Mesendoderm (in vitro differentiated cells): ENCODE measurements around the gene BIRC2.
A peak's percentile ranks its signal among the peaks of the same experiment; 100 is the strongest.

Experiments used
- DNase-seq: peaks from one replicate; pipeline ENCODE4 v3.0.0; 2013
- H2AK5ac ChIP-seq: 2 replicates; pipeline ENCODE4 v1.6.1; 2013; ENCODE audit warnings: low read length, inconsistent platforms
- H2BK120ac ChIP-seq: 2 replicates; pipeline ENCODE4 v1.6.1; 2013; ENCODE audit warnings: low read depth, mild to moderate bottlenecking, low read length, moderate library complexity, mixed read lengths
- H2BK15ac ChIP-seq: replicated peaks from 2 replicates; pipeline ENCODE4 v1.6.1; 2013; ENCODE audit warnings: low read depth, mild to moderate bottlenecking, moderate library complexity
- H2BK5ac ChIP-seq: 2 replicates; pipeline ENCODE4 v1.6.1; 2013; ENCODE audit warnings: low read length, inconsistent platforms
- H3K18ac ChIP-seq: 2 replicates; pipeline ENCODE4 v1.6.1; 2013; ENCODE audit warnings: mild to moderate bottlenecking, low read length, mixed read lengths
- H3K23ac ChIP-seq: one replicate; pipeline ENCODE4 v1.6.1; 2013; ENCODE audit warnings: low read length
- H3K27ac ChIP-seq: 2 replicates; pipeline ENCODE4 v1.5.1; 2013; ENCODE audit warnings: low read depth, mild to moderate bottlenecking, inconsistent platforms, low read length, moderate library complexity
- H3K27me3 ChIP-seq: 2 replicates; pipeline ENCODE4 v1.6.1; 2013; ENCODE audit warnings: low read length, control low read depth, mild to moderate bottlenecking, inconsistent platforms; ENCODE audit not compliant: insufficient read depth, poor library complexity
- H3K36me3 ChIP-seq: 2 replicates; pipeline ENCODE4 v1.6.1; 2013; ENCODE audit warnings: low read length, inconsistent platforms; ENCODE audit not compliant: control insufficient read depth, insufficient read depth
- H3K4ac ChIP-seq: one replicate; pipeline ENCODE4 v1.6.1; 2013; ENCODE audit warnings: low read depth, mild to moderate bottlenecking, low read length, moderate library complexity
- H3K4me1 ChIP-seq: 2 replicates; pipeline ENCODE4 v1.6.1; 2013; ENCODE audit warnings: low read depth, low read length, inconsistent platforms; ENCODE audit not compliant: control insufficient read depth
- H3K4me2 ChIP-seq: 2 replicates; pipeline ENCODE4 v1.6.1; 2013; ENCODE audit warnings: low read length
- H3K4me3 ChIP-seq: 2 replicates; pipeline ENCODE4 v1.5.1; 2013; ENCODE audit warnings: mild to moderate bottlenecking, low read length
- H3K56ac ChIP-seq: one replicate; pipeline ENCODE4 v1.6.1; 2013; ENCODE audit warnings: low read length
- H3K79me1 ChIP-seq: 2 replicates; pipeline ENCODE4 v1.6.1; 2013; ENCODE audit warnings: low read length, inconsistent platforms
- H3K79me2 ChIP-seq: 2 replicates; pipeline ENCODE4 v1.6.1; 2013; ENCODE audit warnings: mild to moderate bottlenecking, low read length; ENCODE audit not compliant: control insufficient read depth, insufficient read depth
- H3K9ac ChIP-seq: 2 replicates; pipeline ENCODE4 v1.6.1; 2013; ENCODE audit warnings: low read length, inconsistent platforms
- H4K5ac ChIP-seq: one replicate; pipeline ENCODE4 v1.6.1; 2013; ENCODE audit warnings: low read length
- H4K8ac ChIP-seq: one replicate; pipeline ENCODE4 v1.6.1; 2013; ENCODE audit warnings: low read depth, mild to moderate bottlenecking, control low read depth, low read length, moderate library complexity
- WGBS: extraction: QIAGEN DNeasy Blood & Tissue Kit; methylation state at CpG from one replicate; pipeline ENCODE4 v1.1.7; 2013; ENCODE audit warnings: low lambda C conversion rate, missing lambda C conversion rate; ENCODE audit not compliant: insufficient coverage; ENCODE audit errors: extremely low coverage; 5-methylcytosine and 5-hydroxymethylcytosine counted together

The BIRC2 gene

GRCh38 chr11:102313238-102313940, 33.6 kb upstream of the BIRC2 start:
- Histone ChIP-seq H3K36me3 (no peaks in the 10 kb centered on the region), H3K27ac (no peak overlapping the region), H2BK120ac (no peak overlapping the region), H4K8ac (no peak overlapping the region), H4K5ac (no peak overlapping the region), H3K79me1 (no peaks in the 10 kb centered on the region), H3K56ac (no peak overlapping the region), H3K4ac (no peak overlapping the region), H2BK5ac (no peak overlapping the region), H3K9ac (no peak overlapping the region), H3K4me3 (no peak overlapping the region), H2BK15ac (no peak overlapping the region), H3K4me2 (no peak overlapping the region), H3K18ac (no peak overlapping the region), H3K27me3 (no peaks in the 10 kb centered on the region), H2AK5ac (no peak overlapping the region), H3K23ac (no peak overlapping the region), H3K4me1 (no peaks in the 10 kb centered on the region), H3K79me2 (no peaks in the 10 kb centered on the region)
- no peak for DNase-seq
- no CpG with 5 or more reads among the region's 4 CpGs for WGBS

DNA sequence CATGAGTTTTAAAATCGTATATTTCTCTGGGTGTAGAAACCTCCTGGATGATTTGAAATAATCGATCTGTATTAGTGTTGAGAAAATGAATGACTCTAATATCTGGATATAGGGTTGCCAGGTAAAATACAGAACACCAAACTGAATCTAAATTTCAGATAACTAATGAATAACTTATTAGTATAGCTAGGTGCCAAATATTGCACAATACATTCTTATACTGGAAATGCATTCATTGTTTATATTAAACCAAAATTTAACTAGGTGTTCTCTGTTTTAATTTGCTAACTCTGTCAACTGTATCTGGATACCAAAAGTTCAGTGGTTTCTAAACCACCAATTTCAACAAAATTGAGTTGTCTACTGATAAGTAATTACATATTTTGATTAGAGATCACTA, 32.2 kb upstream of the BIRC2 start:
- Histone ChIP-seq H2BK120ac (no peak overlapping the region), H3K23ac (no peak overlapping the region), H3K79me1 (no peaks in the 10 kb centered on the region), H4K5ac (no peak overlapping the region), H3K36me3 (no peaks in the 10 kb centered on the region), H3K4me3 (no peak overlapping the region), H2BK15ac (no peak overlapping the region), H3K56ac (no peak overlapping the region), H2AK5ac (no peak overlapping the region), H3K27ac (no peak overlapping the region), H2BK5ac (no peak overlapping the region), H3K79me2 (no peaks in the 10 kb centered on the region), H3K4ac (no peak overlapping the region), H3K27me3 (no peaks in the 10 kb centered on the region), H3K4me2 (no peak overlapping the region), H4K8ac (no peak overlapping the region), H3K9ac (no peak overlapping the region), H3K18ac (no peak overlapping the region), H3K4me1 (no peaks in the 10 kb centered on the region)
- no CpG with 5 or more reads among the region's 2 CpGs for WGBS
- DNase-seq = no peak

- H3K56ac ChIP-seq = no peak overlapping the region
- WGBS = no CpG with 5 or more reads among the region's 4 CpGs
- H3K27me3 ChIP-seq = no peaks in the 10 kb centered on the region
- H3K27ac ChIP-seq = no peak overlapping the region
- no peak overlapping the region for H3K9ac ChIP-seq
- no peaks in the 10 kb centered on the region for H3K36me3 ChIP-seq
- no peak overlapping the region for H3K4ac ChIP-seq
- no peaks in the 10 kb centered on the region for H3K79me1 ChIP-seq
- no peak overlapping the region for H3K4me2 ChIP-seq
- no peaks in the 10 kb centered on the region for H3K4me1 ChIP-seq
- H2BK15ac ChIP-seq = no peak overlapping the region
- no peak overlapping the region for H3K18ac ChIP-seq
- no peak overlapping the region for H4K8ac ChIP-seq
- no peak overlapping the region for H2AK5ac ChIP-seq
- no peak for DNase-seq
- no peaks in the 10 kb centered on the region for H3K79me2 ChIP-seq
- H3K23ac ChIP-seq = no peak overlapping the region
- H3K4me3 ChIP-seq = no peak overlapping the region
- H2BK120ac ChIP-seq = no peak overlapping the region
- H2BK5ac ChIP-seq = no peak overlapping the region
- no peak overlapping the region for H4K5ac ChIP-seq
Measured at GRCh38 chr11:102316346-102316904, 30.6 kb upstream of the BIRC2 start.

- Histone ChIP-seq H2AK5ac (no peak within 1 kb of the TSS), H3K36me3 (no peaks in the 10 kb centered on the region), H3K4me2 (peak within 1 kb of the TSS; percentile 22), H3K4me3 (no peak within 1 kb of the TSS), H3K79me1 (no peaks in the 10 kb centered on the region), H3K56ac (no peak within 1 kb of the TSS), H3K27me3 (no peaks in the 10 kb centered on the region), H3K4ac (no peak within 1 kb of the TSS), H3K79me2 (no peaks in the 10 kb centered on the region), H2BK120ac (no peak within 1 kb of the TSS), H3K23ac (no peak within 1 kb of the TSS), H4K5ac (no peak within 1 kb of the TSS), H3K18ac (no peak within 1 kb of the TSS), H2BK15ac (no peak within 1 kb of the TSS), H3K9ac (no peak within 1 kb of the TSS), H3K4me1 (no peaks in the 10 kb centered on the region), H4K8ac (no peak within 1 kb of the TSS), H2BK5ac (no peak within 1 kb of the TSS), H3K27ac (no peak within 1 kb of the TSS)
- DNase-seq = peak; percentile 68
- no CpG with 5 or more reads among the region's 34 CpGs for WGBS
Measured at GRCh38 chr11:102317099-102317767, 29.8 kb upstream of the BIRC2 start, which contains the start of gene BIRC3. TSS of gene BIRC3 (plus strand) at chr11:102317484. CDS start at chr11:102324510, 7,026 bp downstream.

DNA sequence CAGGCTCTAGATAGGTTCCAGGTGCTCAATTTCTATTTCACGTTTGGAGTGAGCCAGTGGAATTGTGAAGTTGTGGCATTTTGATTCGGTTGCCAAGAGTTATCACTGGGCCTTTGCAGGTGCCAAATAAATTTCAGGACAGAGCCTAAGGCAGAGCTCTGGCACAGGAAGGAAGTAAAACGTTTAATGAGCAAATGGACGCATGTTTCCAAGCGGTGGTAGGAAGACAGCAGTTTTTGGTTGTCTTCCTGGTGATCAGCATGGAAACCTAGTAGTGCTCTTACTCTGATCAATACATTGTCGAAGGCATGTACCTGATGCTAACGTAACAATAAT, 29.3 kb upstream of the BIRC2 start:
- Histone ChIP-seq H2BK15ac (no peak overlapping the region), H3K27ac (no peak overlapping the region), H3K4me2 (no peak overlapping the region), H3K23ac (no peak overlapping the region), H4K5ac (no peak overlapping the region), H3K4ac (no peak overlapping the region), H3K9ac (no peak overlapping the region), H3K27me3 (no peaks in the 10 kb centered on the region), H3K79me2 (no peaks in the 10 kb centered on the region), H3K56ac (no peak overlapping the region), H3K4me1 (no peaks in the 10 kb centered on the region), H3K79me1 (no peaks in the 10 kb centered on the region), H2BK120ac (no peak overlapping the region), H3K18ac (no peak overlapping the region), H3K36me3 (no peaks in the 10 kb centered on the region), H3K4me3 (no peak overlapping the region), H4K8ac (no peak overlapping the region), H2AK5ac (no peak overlapping the region), H2BK5ac (no peak overlapping the region)
- DNase-seq = no peak
- whole genome bisulfite sequencing = no CpG with 5 or more reads among the region's 7 CpGs
